HepG2 (cell line): ENCODE results near the gene UBE2H. TPM values are rescaled to one million over a fixed set of nuclear protein-coding genes. Genes with fewer than 3 reads are reported as not detected.

Experiments used
- ATAC-seq: fragments of 200-7000 bp; cut with Tn5 transposase; 3 replicates; pipeline ENCODE4 v1.9.1; 2020; ENCODE audit warnings: mild to moderate bottlenecking, moderate library complexity
- BruUV-seq: library from RNA; stranded (reverse); fragments of 400-500 nt; replicated peaks from 2 replicates; lab custom pipeline; 2021; lab: Mats Ljungman, UMichigan
- CTCF ChIA-PET: fragments of 300-600 bp; formaldehyde crosslinking; extraction: SDS; loops from one replicate; lab custom pipeline; 2021; ENCODE audit warnings: low total read pairs, inconsistent platforms, low intra/inter-chr PET ratio; lab: Yijun Ruan, JAX
- POLR2A ChIA-PET: fragments of 350-600 bp; sonication (Branson Sonifier 250); formaldehyde crosslinking; loops from one replicate; lab custom pipeline; 2020; ENCODE audit warnings: antibody characterized with exemption, inconsistent platforms; lab: Yijun Ruan, JAX
- DNase-seq: peaks from one replicate; pipeline ENCODE4 v3.0.0-alpha.2; 2015; ENCODE audit warnings: low spot score
- FAIRE-seq: peaks from 3 replicates; lab custom pipeline; 2011; peaks lifted over from hg19 to GRCh38; lab: Jason Lieb, UNC
- H2AFZ ChIP-seq: one replicate; pipeline ENCODE4 v1.6.1; 2011; ENCODE audit warnings: low read length, inconsistent platforms
- H3K27ac ChIP-seq: fragments of 300-600 bp; 3 replicates; pipeline ENCODE4 v1.8.0; 2011; ENCODE audit warnings: mixed run types, mild to moderate bottlenecking, mixed read lengths, low read length, inconsistent platforms; ENCODE audit not compliant: insufficient read depth; ENCODE audit errors: extremely low read length
- H3K27me3 ChIP-seq, 2 experiments: fragments of 200-600 bp in 1 of 2; 2 replicates in 1 of 2; 3 replicates in 1 of 2; pipeline versions ENCODE4 v1.6.0 to v1.8.0; 2011; ENCODE audit warnings: low read length in 2 of 2, mild to moderate bottlenecking in 2 of 2, moderate library complexity in 2 of 2, inconsistent platforms in 1 of 2; ENCODE audit not compliant: insufficient read depth in 2 of 2, control insufficient read depth in 1 of 2
- H3K36me3 ChIP-seq, 2 experiments: fragments of 200-600 bp in 1 of 2; replicated peaks in 1 of 2; 2 replicates in 1 of 2; 3 replicates in 1 of 2; pipeline versions ENCODE4 v1.5.1 to v1.8.0; 2011; ENCODE audit warnings: low read length in 2 of 2, inconsistent platforms in 1 of 2; ENCODE audit not compliant: insufficient read depth in 2 of 2, control insufficient read depth in 1 of 2
- H3K4me1 ChIP-seq: 2 replicates; pipeline ENCODE4 v1.5.1; 2012; ENCODE audit warnings: low read length, inconsistent platforms; ENCODE audit not compliant: insufficient read depth
- H3K4me2 ChIP-seq: 2 replicates; pipeline ENCODE4 v1.6.0; 2011; ENCODE audit warnings: low read depth, low read length, inconsistent platforms
- H3K4me3 ChIP-seq, 3 experiments: fragments of 200-600 bp in 1 of 3; sonication (generic), shearing (Covaris generic) in 1 of 3; replicated peaks in 1 of 3; 2 replicates each; pipeline ENCODE4 v1.5.1; 2011 to 2016; ENCODE audit warnings: low read length in 3 of 3, inconsistent platforms in 2 of 3, low read depth in 2 of 3, mild to moderate bottlenecking in 2 of 3, control low read depth in 1 of 3, mixed read lengths in 1 of 3; ENCODE audit not compliant: insufficient read depth in 1 of 3
- H3K79me2 ChIP-seq: one replicate; pipeline ENCODE4 v1.6.1; 2011; ENCODE audit warnings: low read length, inconsistent platforms; ENCODE audit not compliant: insufficient read depth
- H3K9ac ChIP-seq: 2 replicates; pipeline ENCODE4 v1.6.0; 2011; ENCODE audit warnings: mild to moderate bottlenecking, low read depth, low read length, inconsistent platforms; ENCODE audit not compliant: insufficient read depth
- H3K9me3 ChIP-seq: 2 replicates; pipeline ENCODE4 v1.5.1; 2012; ENCODE audit warnings: mild to moderate bottlenecking, low read length
- H4K20me1 ChIP-seq: 2 replicates; pipeline ENCODE4 v1.6.0; 2011; ENCODE audit warnings: inconsistent platforms, mild to moderate bottlenecking, low read length, moderate library complexity; ENCODE audit not compliant: insufficient read depth
- NFE2L2 ChIP-seq: fragments of 150-350 bp; IDR thresholded peaks from 2 replicates; pipeline ENCODE4 v1.6.1; 2014; ENCODE audit warnings: low read length
- ZNF263 ChIP-seq: sonication (generic); formaldehyde crosslinking; IDR thresholded peaks from 2 replicates; pipeline ENCODE4 v1.4.0; 2020; ENCODE audit warnings: missing genetic modification reagents
- ZNF274 ChIP-seq: sonication (generic); formaldehyde crosslinking; IDR thresholded peaks from 2 replicates; pipeline ENCODE4 v1.5.1; 2020; ENCODE audit warnings: mild to moderate bottlenecking, missing genetic modification reagents
- ZNF512B ChIP-seq: sonication (generic); formaldehyde crosslinking; IDR thresholded peaks from 2 replicates; pipeline ENCODE4 v1.5.1; 2020; ENCODE audit warnings: missing genetic modification reagents, mild to moderate bottlenecking, borderline replicate concordance
- ZNF629 ChIP-seq: sonication (generic); formaldehyde crosslinking; conservative IDR thresholded peaks from 2 replicates; pipeline ENCODE4 v1.5.0; 2020; ENCODE audit warnings: missing genetic modification reagents
- ZXDC ChIP-seq: sonication (generic); formaldehyde crosslinking; IDR thresholded peaks from 2 replicates; pipeline ENCODE4 v1.5.0; 2020; ENCODE audit warnings: mild to moderate bottlenecking, missing genetic modification reagents
- WGBS: methylation state at CpG from one replicate; pipeline ENCODE4 v1.1.6; 2017; ENCODE audit warnings: low lambda C conversion rate; 5-methylcytosine and 5-hydroxymethylcytosine counted together
- in situ Hi-C: cut with HindIII; loops from 2 replicates; pipeline ENCODE4 v1.10.0; 2017; ENCODE audit warnings: low pct_unique_long_range_greater_than_20kb; ENCODE audit not compliant: extremely low pct_ligation_motif_present
- intact Hi-C: fragments of 100-400 bp; cut with micrococcal nuclease; formaldehyde crosslinking; loops from one replicate; pipeline ENCODE4 v1.10.0; 2022; ENCODE audit not compliant: unreplicated experiment
- polyA plus RNA-seq, 8 experiments: library from polyadenylated mRNA; depleted of rRNA in 3 of 8; stranded (reverse) in 7 of 8; unstranded in 1 of 8; fragments of >200 nt; fragmentation: Illumina TruSeq in 4 of 8; extraction: Trizol in 4 of 8; gene quantifications; 2 replicates each; pipeline versions ENCODE4 v1.2.1 to v1.2.3, GENCODE V29; 2011 to 2016; ENCODE audit warnings: low read depth in 4 of 8, missing spikeins in 1 of 8, mixed read lengths in 1 of 8; ENCODE audit not compliant: insufficient read depth in 1 of 8
- total RNA-seq, 5 experiments: library from RNA; depleted of rRNA; stranded (reverse); fragments of >200 nt; fragmentation: Illumina TruSeq; extraction: Trizol; gene quantifications; 2 replicates each; pipeline ENCODE4 v1.2.3, GENCODE V29; 2016; ENCODE audit warnings: low read depth in 1 of 5

UBE2H gene
- total and polyA plus RNA-seq, 2 of the 13 experiments (the other 11 are each of a cell fraction or from before 2014, with no cell fraction given): 15.5 to 40.1 TPM

GRCh38 chr7:129843978-129844840 is 108.6 kb downstream of the UBE2H start:
- peaks cover 2% of the 10 kb centered on the region for H3K79me2 ChIP-seq
- H3K4me2 ChIP-seq: no peak overlapping the region
- no peak overlapping the region for H3K4me3 ChIP-seq
- in situ Hi-C loops (no loop called here), intact Hi-C loops (no loop called here)
- BruUV-seq: no TSS peak
- CTCF ChIA-PET: no interaction called here
- no peak overlapping the region for H2AFZ ChIP-seq
- peaks cover 1 to 3% of the 10 kb centered on the region in 2 experiments; a peak in 3 of 5 replicates for H3K36me3 ChIP-seq
- peak; percentile 78 for TF ChIP-seq NFE2L2
- TF ChIP-seq ZNF274 (CRISPR knock-in tag): no peak
- no peak overlapping the region for H3K9ac ChIP-seq
- H3K27me3 ChIP-seq: no peaks in the 10 kb centered on the region
- H3K9me3 ChIP-seq: no peaks in the 10 kb centered on the region
- POLR2A ChIA-PET: no interaction called here
- peaks cover 3% of the 10 kb centered on the region; the same call in 1 of the 2 replicates for H4K20me1 ChIP-seq
- DNase-seq (no peak), FAIRE-seq (no peak), ATAC-seq (no peak)
- H3K27ac ChIP-seq: no peak overlapping the region
- no peaks in the 10 kb centered on the region for H3K4me1 ChIP-seq
- WGBS: 93% methylated on average over 7 of the region's 7 CpGs

- H2AFZ ChIP-seq: no peak overlapping the region
- ATAC-seq (no peak), FAIRE-seq (no peak)
- in situ Hi-C loops: no loop called here
- H3K9ac ChIP-seq: no peak overlapping the region
- peaks cover 3% of the 10 kb centered on the region; the same call in 1 of the 2 replicates for H4K20me1 ChIP-seq
- intact Hi-C loops: no loop called here
- H3K4me1 ChIP-seq: no peaks in the 10 kb centered on the region
- H3K27ac ChIP-seq: no peak overlapping the region
- no peak overlapping the region for H3K4me2 ChIP-seq
- H3K79me2 ChIP-seq: peaks cover 2% of the 10 kb centered on the region
- H3K27me3 ChIP-seq: no peaks in the 10 kb centered on the region
- TF ChIP-seq ZXDC (CRISPR knock-in tag) (no peak), ZNF512B (CRISPR knock-in tag) (no peak), ZNF629 (CRISPR knock-in tag) (peak; percentile 52), ZNF263 (peak; percentile 61; the same call in 1 of the 2 replicates)
- TF ChIP-seq, all 625 proteins: peak for 2
- no peak for DNase-seq
- Histone ChIP-seq H3K36me3 (peaks cover 1 to 7% of the 10 kb centered on the region in 2 experiments; a peak in 3 of 5 replicates), H3K9me3 (no peaks in the 10 kb centered on the region), H3K4me3 (no peak overlapping the region)
- BruUV-seq: no TSS peak
- 95% methylated on average over 12 of the region's 12 CpGs for WGBS
- POLR2A ChIA-PET: no interaction called here
- CTCF ChIA-PET: no interaction called here
Observed at GRCh38 chr7:129843365-129843898, 109.3 kb downstream of the UBE2H start.
